Measurements from ENCODE around the gene SEPTIN12. TPM values are rescaled to one million over a fixed set of nuclear protein-coding genes. Genes with fewer than 3 reads are reported as not detected.

The SEPTIN12 gene
- total RNA-seq, 1 experiment from 2014 or later = not detected

GRCh38 chr16:4795828-4796572, 7.9 kb upstream of the SEPTIN12 start:
- Histone ChIP-seq H3K9me3 (ENCODE audit: control insufficient read depth, insufficient read depth, low read depth, low read length) (no peaks in the 10 kb centered on the region), H3K4me3 (ENCODE audit: low read depth in 2 of 2, low read length in 2 of 2) (no peak overlapping the region), H3K4me1 (ENCODE audit: control insufficient read depth, insufficient read depth, low read length) (peaks cover 6% of the 10 kb centered on the region), H3K36me3 (ENCODE audit: control insufficient read depth, insufficient read depth, low read length) (no peaks in the 10 kb centered on the region), H3K27me3 (ENCODE audit: control insufficient read depth, insufficient read depth, low read length) (no peaks in the 10 kb centered on the region), H3K27ac (ENCODE audit: low read length) (no peak overlapping the region)
- BruUV-seq (replicated peaks) = no TSS peak
- DNase-seq (ENCODE audit: low read depth, low spot score) (no peak), ATAC-seq (no peak; the same call in 1 of the 2 replicates)
- ChIA-PET POLR2A (no interaction called here), CTCF (interaction anchor here (0.5 kb wide), 1 partner anchor 34 kb away, joined by 7 read pairs; no protein-coding TSS in a partner anchor)
- in situ Hi-C loops (cut with HindIII; ENCODE audit: low pct_unique_long_range_greater_than_20kb, low sequenced_read_pairs) (no loop called here), intact Hi-C loops (cut with micrococcal nuclease; ENCODE audit: unreplicated experiment) (no loop called here)
- TF ChIP-seq POLR2AphosphoS5 (IDR thresholded peaks at IDR 0.05; ENCODE audit: low read depth, low read length) = no peak

- ATAC-seq (peak; percentile 13; the same call in 1 of the 2 replicates), DNase-seq (ENCODE audit: low read depth, low spot score) (no peak)
- no TSS peak for BruUV-seq (replicated peaks)
- POLR2A ChIA-PET = no interaction called here
- Histone ChIP-seq H3K36me3 (ENCODE audit: control insufficient read depth, insufficient read depth, low read length) (no peaks in the 10 kb centered on the region), H3K4me1 (ENCODE audit: control insufficient read depth, insufficient read depth, low read length) (no peaks in the 10 kb centered on the region; the same call in 1 of the 2 replicates), H3K27me3 (ENCODE audit: control insufficient read depth, insufficient read depth, low read length) (no peaks in the 10 kb centered on the region), H3K27ac (ENCODE audit: low read length) (no peak within 1 kb of the TSS), H3K4me3 (ENCODE audit: low read depth in 2 of 2, low read length in 2 of 2) (no peak within 1 kb of the TSS), H3K9me3 (ENCODE audit: control insufficient read depth, insufficient read depth, low read depth, low read length) (no peaks in the 10 kb centered on the region)
- intact Hi-C loops (cut with micrococcal nuclease; ENCODE audit: unreplicated experiment) = no loop called here
- TF ChIP-seq CTCF (IDR thresholded peaks at IDR 0.05) = no peak
- no peak for TF ChIP-seq POLR2AphosphoS5 (IDR thresholded peaks at IDR 0.05; ENCODE audit: low read depth, low read length)
- no peak for TF ChIP-seq TCF7L2 (IDR thresholded peaks at IDR 0.05; ENCODE audit: low read depth, low read length)
- no peak for TF ChIP-seq SIN3A (IDR thresholded peaks at IDR 0.05; ENCODE audit: borderline replicate concordance, insufficient read depth, low read depth, low read length)
- TF ChIP-seq REST (IDR thresholded peaks at IDR 0.05; ENCODE audit: insufficient read depth in 1 of 2, low read depth in 2 of 2, low read length in 1 of 2) = no peak
- in situ Hi-C loops (cut with HindIII; ENCODE audit: low pct_unique_long_range_greater_than_20kb, low sequenced_read_pairs) = no loop called here
- CTCF ChIA-PET = interaction anchor here (0.5 to 0.6 kb wide), 2 partner anchors 35 to 786 kb away, joined by 4 to 7 read pairs; no protein-coding TSS in a partner anchor
Observed at GRCh38 chr16:4795181-4795827, 7.2 kb upstream of the SEPTIN12 start, which contains the start of gene SMIM22. TSS of gene SMIM22 (plus strand) at chr16:4795369. CDS start at chr16:4795735, 366 bp downstream.

All from Panc1 (cell line).